GM12865 (cell line): ENCODE data around the gene SUMO2.

ENCODE experiments used
- DNase-seq: peaks from one replicate; pipeline ENCODE4 v3.0.0; 2010; ENCODE audit warnings: low read depth
- H3K4me3 ChIP-seq: 2 replicates; pipeline ENCODE4 v1.5.1; 2011; ENCODE audit warnings: mild to moderate bottlenecking, low read depth, low read length, control low read depth
- CTCF ChIP-seq: IDR thresholded peaks from 2 replicates; pipeline ENCODE4 v1.5.1; 2011; ENCODE audit warnings: low read length, control low read depth, low read depth, inconsistent platforms; ENCODE audit not compliant: insufficient read depth; ENCODE audit errors: missing control alignments

The SUMO2 gene

GRCh38 chr17:75182319-75182568 is 515 bp downstream of the SUMO2 start:
- no peak for TF ChIP-seq CTCF
- peak overlapping the region; percentile 96 for H3K4me3 ChIP-seq
- no peak for DNase-seq

GRCh38 chr17:75181608-75182318 is 996 bp downstream of the SUMO2 start:
- peak; percentile 48 for DNase-seq

GRCh38 chr17:75181110-75181509 is 1.6 kb downstream of the SUMO2 start:
- H3K4me3 ChIP-seq, result peak overlapping the region; percentile 96
- DNase-seq, result no peak

More at GRCh38 chr17:75181608-75182318, 996 bp downstream of the SUMO2 start:
- TF ChIP-seq CTCF, result no peak
- peak overlapping the region; percentile 96 for H3K4me3 ChIP-seq

GRCh38 chr17:75178453-75178852 is 4.3 kb downstream of the SUMO2 start:
- no peak for TF ChIP-seq CTCF
- no peak overlapping the region for H3K4me3 ChIP-seq
- DNase-seq, result no peak

More at GRCh38 chr17:75181110-75181509, 1.6 kb downstream of the SUMO2 start:
- TF ChIP-seq CTCF, result no peak

- DNase-seq, result no peak
- H3K4me3 ChIP-seq, result no peak overlapping the region
- TF ChIP-seq CTCF, result no peak
Observed at GRCh38 chr17:75176625-75177024, 6.1 kb downstream of the SUMO2 start.

GRCh38 chr17:75174996-75175395 is 7.8 kb downstream of the SUMO2 start:
- no peak for DNase-seq
- H3K4me3 ChIP-seq, result no peak overlapping the region
- TF ChIP-seq CTCF, result no peak

- no peak for DNase-seq
- no peak overlapping the region for H3K4me3 ChIP-seq
- no peak for TF ChIP-seq CTCF
Observed at GRCh38 chr17:75173526-75173925, 9.2 kb downstream of the SUMO2 start.
